C4-2B (cell line): Measurements from ENCODE around the gene TNFRSF1A.

Experiments
- H3K27ac ChIP-seq: fragments of 450-650 bp; 2 replicates; pipeline ENCODE4 v1.5.1; 2017
- ZFX ChIP-seq: fragments of 450-650 bp; IDR thresholded peaks from 2 replicates; pipeline ENCODE4 v1.6.1; 2017

The TNFRSF1A gene

GRCh38 chr12:6279256-6279628, 62.6 kb downstream of the TNFRSF1A start:
- no peak for TF ChIP-seq ZFX
- H3K27ac ChIP-seq: peak overlapping the region; percentile 95
